GM18519 (cell line): ENCODE measurements around the gene YTHDF2.

Experiments
- ATAC-seq: cut with Tn5 transposase; IDR thresholded peaks from one replicate; pipeline ENCODE4 v1.9.1; 2021; ENCODE audit warnings: mild to moderate bottlenecking, moderate library complexity; ENCODE audit not compliant: unreplicated experiment, low FRiP score

Gene YTHDF2

DNA sequence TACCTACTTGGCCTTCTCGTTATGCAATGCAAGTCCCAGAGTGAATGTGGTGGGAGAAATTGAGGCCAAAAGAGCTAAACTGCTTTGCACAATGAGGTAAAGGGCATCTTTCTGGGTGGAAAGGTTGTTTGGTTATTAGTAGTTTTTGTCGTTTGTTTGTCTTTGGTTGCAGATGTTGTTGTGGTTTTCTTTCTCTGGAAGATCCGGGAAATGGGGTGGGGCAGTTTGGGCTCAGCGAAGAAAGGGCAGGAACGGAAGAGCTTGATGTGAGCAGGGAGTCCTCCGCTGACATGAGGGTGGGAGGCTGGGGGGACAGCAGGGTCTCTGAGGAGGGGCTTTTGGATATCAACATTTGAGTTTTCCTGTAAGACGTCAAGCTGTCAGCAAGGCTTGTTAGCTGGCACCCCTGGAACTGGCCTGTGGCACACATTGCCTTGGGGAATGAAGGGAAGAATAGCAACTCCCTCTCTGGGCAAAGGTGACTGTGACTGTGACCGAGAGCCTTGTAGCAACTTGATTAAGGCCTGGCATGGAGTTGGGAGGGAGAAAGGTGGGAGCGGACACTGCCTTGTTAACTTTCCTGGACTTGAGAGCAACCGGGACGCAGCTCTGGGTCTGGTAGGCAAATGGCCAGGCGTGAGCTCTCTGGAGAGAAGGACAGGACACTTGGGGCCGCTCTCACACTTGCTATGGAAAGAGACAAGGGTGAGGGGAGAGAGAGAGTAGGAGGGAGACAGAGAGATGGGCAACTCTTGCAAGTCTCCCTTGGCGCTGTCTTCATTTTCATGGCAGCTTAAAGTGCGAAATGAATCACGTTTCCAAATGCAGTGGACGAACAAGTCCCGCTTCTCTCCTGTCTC is 59.8 kb downstream of the YTHDF2 start:
- ATAC-seq, result no peak

DNA sequence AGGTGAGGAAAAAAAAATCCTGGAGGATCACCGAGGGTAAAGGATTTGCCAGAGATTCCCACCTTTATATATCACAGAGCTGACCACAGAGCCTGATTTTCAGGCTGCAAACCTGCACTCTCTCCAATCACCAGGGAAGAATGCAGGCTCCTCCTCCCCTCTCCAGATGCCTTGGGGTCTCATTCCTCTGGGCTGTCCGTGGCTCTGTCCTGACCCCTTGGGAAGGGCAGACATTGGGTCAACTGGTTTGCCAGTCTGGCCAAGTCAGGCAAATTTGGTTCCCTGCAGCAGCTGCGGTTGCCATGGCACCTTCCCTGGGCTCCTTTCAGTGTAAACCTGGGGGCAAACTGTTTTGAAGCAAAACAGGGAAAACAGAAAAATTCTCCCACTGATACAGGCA is 63.6 kb downstream of the YTHDF2 start:
- no peak for ATAC-seq

DNA sequence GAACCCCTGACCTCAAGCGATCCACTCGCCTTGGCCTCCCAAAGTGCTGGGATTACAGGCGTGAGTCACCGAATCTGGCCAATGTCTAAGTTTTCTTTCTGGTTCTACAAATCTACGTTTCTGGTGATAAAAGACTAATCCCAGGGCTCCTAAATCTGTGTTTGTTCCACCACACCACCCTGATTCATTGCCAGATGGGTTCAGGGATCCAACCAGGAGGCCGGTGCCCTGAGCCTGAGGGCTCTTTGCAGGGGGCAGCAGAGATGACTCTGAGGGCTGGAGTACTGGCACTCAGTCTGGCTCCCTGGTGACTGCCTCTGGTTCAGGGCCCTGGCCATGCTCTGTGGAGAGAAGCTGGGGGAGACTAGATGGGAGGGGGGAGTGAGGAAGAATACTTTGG is 64.7 kb downstream of the YTHDF2 start:
- no peak for ATAC-seq

DNA sequence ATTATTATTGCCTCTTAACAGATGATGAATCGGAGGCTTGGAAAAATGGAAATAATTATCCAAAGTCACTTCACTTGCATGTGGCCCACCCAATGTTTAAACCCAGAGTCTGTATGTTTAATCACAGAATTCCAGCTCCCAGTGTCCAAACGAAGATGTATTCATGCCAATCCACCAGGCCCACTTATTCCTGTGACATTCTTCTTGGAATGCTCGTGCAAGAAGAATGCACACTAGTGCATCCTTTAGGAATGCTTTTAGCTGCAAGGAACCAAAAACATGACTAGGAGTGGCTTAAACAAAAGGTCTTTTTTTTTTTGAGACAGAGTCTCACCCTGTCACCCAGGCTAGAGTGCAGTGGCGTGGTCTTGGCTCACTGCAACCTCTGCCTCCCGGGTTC is 66.3 kb downstream of the YTHDF2 start:
- ATAC-seq, result no peak

DNA sequence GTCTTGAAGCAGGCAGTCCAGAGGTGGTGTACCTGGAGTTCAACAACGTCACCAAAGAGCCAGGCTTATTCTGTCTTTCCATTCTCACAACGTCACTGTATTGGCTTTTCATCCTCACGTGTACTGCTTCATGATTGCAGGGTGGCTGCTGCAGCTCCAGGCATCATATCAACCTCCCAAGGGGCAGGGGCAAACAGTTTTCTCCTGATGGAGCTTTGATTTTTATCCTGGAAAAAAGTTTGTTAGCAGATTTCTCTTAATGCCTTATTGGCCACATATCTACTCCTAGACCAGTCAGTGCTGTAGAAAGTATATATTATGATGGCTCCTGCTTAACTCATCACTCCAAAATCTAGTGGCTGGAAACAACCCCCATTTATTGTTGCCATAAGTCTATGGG is 66.9 kb downstream of the YTHDF2 start:
- no peak for ATAC-seq

DNA sequence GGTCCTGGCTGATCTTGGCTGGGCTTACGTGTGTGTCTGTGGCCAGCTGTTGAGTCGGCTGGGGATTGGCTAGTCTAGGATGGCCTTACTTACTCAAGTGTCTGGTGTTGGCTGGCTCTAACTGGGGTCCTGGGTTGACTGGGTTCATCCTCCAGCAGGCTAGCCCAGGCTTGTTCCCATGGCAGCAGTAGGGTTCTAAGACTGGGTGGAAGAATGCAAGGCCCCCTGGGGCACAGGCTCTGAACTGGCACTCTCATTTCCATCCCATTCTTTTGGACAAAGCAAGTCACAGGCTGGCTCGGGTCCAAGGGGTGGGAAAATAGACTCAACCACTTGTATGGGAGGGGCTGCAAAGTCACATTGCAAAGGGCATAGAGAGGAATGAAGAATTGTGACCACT is 67.3 kb downstream of the YTHDF2 start:
- no peak for ATAC-seq

DNA sequence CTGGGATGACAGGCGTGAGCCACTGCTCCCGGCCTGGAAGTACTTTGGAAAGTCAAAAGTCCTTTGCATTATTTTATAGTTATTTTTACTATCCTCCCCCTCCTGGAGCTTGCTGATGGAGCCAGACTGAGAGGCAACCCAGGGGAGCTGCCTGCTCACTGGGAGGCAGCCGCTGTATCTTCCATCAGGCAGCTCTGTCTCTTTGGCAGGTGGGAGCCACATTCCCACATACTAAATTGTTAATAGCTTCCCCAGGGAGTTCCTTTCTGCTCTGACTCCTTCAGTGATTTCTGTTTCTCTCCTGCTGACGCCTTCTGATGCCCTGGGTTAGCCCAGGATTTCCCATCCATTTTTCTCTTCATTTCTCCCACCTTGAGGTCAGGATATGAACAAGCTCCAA is 70.3 kb downstream of the YTHDF2 start:
- no peak for ATAC-seq

DNA sequence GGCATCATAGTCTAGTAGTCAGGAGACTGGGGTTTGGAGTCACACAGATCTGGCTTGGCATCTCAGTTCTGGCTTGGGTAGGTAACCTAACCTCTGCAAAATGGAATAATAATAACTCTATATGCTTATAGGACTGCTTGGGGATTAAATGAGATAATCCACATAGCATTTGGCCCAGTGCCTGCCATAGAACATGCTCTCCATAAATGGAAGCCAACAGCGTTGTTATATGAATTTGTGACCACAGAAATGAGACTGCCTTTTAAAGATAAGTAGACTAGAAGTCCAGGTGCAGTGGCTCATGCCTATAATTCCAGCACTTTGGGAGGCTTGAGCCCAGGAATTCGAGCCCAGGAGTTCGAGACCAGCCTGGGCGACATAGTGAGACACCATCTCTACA is 71.2 kb downstream of the YTHDF2 start:
- ATAC-seq, result no peak

DNA sequence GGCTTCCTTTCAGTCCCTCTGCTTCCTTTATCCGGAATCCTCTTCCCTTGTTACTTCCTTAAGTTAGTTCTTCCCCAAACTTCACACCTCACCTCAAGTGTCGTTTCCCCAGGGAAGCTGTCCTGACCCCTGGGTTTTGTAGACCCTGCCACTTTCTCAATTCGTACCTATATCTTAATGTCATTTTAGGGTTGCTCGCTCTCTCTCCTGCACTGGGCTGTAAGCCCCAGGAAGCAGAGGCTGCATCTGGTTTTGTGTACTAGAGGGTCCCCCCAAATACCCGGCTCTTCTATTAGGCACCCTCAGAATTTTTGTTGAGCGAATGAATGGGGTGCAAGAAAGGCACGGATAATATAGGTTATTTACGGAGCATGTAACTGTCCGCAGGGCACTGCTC is 74.6 kb downstream of the YTHDF2 start:
- ATAC-seq, result no peak

DNA sequence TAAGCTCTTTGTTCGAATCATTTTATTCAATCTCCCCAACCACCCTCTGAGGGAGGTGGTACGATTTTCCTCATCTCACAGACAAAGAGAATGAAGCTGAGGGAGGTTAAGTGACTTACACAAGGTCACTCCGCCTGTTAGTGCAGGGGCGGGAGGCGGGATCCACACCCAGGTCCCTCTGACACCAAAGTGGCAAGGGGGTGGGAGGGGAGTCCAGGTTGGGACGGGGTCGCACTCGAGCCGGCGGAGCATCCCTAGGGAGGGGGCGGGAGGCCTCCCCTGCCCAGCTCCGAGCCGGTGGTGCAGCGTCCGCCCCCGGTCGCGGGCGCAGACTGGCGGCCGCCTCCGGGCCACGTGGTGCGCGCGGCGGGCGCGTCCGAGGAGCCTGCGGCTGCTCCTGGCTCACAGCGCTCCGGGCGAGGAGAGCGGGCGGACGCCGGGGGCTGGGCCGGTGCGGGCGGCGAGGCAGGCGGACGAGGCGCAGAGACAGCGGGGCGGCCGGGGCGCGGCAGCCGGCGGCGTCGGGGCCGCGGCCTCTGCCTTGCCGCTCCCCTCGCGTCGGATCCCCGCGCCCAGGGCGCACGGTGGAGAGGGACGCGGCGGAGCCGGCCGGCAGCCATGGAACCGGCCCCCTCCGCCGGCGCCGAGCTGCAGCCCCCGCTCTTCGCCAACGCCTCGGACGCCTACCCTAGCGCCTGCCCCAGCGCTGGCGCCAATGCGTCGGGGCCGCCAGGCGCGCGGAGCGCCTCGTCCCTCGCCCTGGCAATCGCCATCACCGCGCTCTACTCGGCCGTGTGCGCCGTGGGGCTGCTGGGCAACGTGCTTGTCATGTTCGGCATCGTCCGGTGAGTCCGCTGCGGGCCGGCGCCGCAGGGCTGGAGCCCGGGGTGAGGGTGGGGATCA is 75.3 kb downstream of the YTHDF2 start, which contains the start of gene OPRD1:
OPRD1 (plus strand) TSS at position 405 of the 903 bp plus-strand sequence; CDS start at position 619, 214 bp downstream.
- ATAC-seq, result no peak

DNA sequence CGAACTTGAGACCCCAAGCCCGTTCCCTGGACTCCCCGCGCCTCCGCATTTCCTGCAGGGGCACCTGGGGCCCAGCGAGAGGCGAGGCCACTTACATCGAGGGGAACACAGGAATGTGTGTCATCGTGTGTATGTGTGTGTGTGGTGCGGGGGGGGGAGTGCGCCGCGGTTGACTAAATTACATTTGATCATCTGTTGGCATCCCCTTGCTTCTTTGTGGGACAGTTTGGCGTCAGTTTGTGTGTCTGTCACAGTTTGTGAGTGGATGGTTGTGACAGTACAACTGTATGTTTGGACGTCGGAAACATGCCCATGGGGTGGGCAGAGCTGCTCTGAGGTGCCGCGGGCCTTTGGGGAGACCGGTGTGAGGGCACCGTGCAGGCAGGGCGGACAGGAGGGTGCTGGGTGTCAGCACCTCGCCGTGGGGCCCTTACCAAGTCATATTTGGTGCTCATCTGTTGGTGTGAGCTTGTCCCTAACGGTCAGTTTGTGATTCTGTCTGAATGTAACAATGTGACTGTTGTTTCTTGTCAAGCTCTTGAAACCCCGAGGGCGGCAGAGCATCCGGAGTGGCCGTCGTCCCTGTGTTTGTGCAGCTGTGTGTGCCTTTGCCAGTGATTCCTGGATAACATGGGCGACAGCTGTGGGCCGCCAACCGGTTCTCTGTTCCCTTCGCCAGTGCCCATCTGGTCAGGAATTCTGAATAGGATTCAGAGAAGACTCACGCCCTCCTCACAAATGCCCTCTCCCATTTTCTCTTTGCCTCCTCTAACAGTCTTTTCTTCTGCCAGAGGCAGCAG is 76.1 kb downstream of the YTHDF2 start:
- no peak for ATAC-seq

DNA sequence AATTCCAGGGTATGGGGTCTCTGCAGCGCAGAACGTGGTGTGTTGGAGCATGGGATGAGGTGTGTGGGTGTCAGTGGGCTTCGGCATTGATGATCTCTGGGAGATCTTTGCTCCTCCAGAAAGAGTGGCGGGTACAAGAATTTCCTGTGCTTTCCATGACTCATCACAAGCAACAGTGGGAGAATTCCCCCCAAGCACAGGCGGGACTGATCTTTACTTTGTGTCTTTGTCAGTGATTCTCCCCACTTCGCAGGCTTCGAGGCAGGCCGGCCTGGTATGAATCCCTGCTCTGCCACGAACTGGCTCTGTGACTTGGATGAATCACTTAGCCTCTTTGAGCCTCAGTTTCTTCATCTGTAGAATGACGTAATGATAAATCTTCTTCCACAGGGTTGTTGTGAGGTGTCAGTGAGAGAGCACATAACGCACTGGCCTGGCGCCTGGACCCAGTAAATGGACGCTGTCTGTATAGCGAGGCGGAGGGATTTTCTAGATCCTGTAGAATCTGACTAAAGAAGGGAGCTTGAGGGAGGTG is 77.3 kb downstream of the YTHDF2 start:
- no peak for ATAC-seq

DNA sequence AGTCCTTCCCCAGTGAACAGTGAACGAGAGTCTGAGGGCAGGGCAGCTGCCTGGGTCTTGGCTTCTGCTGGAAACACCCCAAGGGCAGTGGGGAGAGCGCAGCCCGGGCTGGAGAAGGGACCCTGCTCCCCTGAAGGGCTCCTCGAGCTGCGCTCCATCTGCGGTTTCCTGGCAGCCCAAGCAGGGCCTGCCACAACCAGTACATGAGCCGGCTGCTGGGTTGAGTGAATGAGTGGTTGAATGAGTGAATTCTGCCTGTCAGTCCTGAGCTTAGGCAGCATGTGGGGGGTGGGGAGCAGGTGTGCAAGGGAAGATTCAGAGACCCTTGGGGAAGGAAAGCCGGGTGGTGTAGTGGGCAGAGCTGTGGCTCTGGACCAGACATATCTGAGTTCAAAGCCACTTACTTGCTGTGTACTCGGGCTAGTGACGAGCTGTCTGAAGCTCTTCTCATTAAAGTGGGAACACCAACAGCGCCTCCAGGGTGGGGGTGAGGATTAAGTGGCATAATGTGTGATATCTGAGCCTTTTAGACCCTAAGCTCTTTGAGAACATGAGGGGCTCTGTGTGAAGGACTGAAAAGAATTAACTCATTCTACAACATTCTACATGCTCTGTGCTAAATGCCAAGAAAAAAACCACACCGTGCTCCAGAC is 78.9 kb downstream of the YTHDF2 start:
- no peak for ATAC-seq

DNA sequence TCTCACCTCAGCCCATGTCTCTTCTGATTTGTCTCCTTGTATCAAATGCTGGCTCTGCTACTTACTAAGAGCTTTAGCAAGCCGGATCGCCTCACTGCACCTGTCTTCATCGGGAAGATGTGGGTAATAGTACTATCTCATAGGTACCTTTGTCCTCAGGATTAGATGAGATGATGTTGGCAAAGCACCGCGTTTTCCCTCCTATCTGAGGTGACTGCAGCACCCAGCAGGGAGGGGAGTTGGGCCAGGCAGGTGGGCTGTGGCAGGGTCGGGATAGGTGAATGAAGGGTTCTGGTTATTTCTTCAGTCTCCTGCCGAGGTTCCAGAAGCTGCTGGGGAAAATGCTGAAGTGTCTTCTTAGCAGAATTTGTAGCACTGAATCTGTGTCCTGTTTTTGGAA is 80.4 kb downstream of the YTHDF2 start:
- no peak for ATAC-seq

DNA sequence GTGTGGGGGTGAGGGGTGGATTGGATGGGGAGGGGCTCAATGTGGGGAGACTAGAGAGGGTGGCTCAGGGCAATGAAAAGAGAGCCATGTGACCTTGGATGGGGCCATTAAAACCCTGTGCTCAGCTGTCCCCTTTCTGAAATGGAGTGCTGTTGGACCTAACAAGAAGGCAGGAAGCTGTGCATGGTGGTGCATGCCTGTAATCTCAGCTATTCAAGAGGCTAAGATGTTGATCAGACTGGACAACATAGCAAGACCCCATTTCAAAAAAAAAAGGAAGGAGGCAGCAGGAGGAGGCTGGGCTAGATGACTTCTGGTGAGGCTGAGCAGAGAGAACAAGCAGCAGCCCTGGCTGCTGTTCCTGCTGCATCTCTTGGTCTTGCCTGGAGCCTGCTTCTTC is 82.3 kb downstream of the YTHDF2 start:
- no peak for ATAC-seq
